ENCODE measurements around the gene NPM3.

GRCh38 chr10:101770331-101771215 is 12.7 kb downstream of the NPM3 start:
- TF ChIP-seq CTCF (IDR thresholded peaks at IDR 0.05) (no peak), POLR2A (IDR thresholded peaks at IDR 0.05) (no peak)
